HL-60/S4 treated with retinoic acid at 250 ng/mL for 4 days and 3 days (cell line): Measurements from ENCODE around the gene MAPK8.

ENCODE experiments used
- in situ Hi-C: fragments of 300-500 bp; cut with MboI; formaldehyde crosslinking; loops from 2 replicates; pipeline ENCODE4 v1.7.0; 2022; ENCODE audit warnings: low sequenced_read_pairs

The MAPK8 gene

GRCh38 chr10:48459270-48460150 lies 153.0 kb downstream of the MAPK8 start:
- in situ Hi-C loops = no loop called here

- in situ Hi-C loops = no loop called here
Measured at GRCh38 chr10:48460182-48460581, 153.7 kb downstream of the MAPK8 start.

- in situ Hi-C loops = no loop called here
Measured at GRCh38 chr10:48461623-48462481, 155.4 kb downstream of the MAPK8 start.

- in situ Hi-C loops = no loop called here
Measured at GRCh38 chr10:48462482-48463020, 156.1 kb downstream of the MAPK8 start.

- in situ Hi-C loops = no loop called here
Measured at GRCh38 chr10:48463318-48464003, 157.0 kb downstream of the MAPK8 start.

GRCh38 chr10:48464121-48464870 lies 157.8 kb downstream of the MAPK8 start:
- in situ Hi-C loops = no loop called here

GRCh38 chr10:48464871-48465736 lies 158.6 kb downstream of the MAPK8 start:
- in situ Hi-C loops = no loop called here

- in situ Hi-C loops = no loop called here
Measured at GRCh38 chr10:48465860-48466521, 159.5 kb downstream of the MAPK8 start.

GRCh38 chr10:48466611-48467240 lies 160.2 kb downstream of the MAPK8 start:
- in situ Hi-C loops = no loop called here

GRCh38 chr10:48467669-48468068 lies 161.2 kb downstream of the MAPK8 start:
- in situ Hi-C loops = no loop called here

- in situ Hi-C loops = no loop called here
Measured at GRCh38 chr10:48468130-48468790, 161.8 kb downstream of the MAPK8 start.

- in situ Hi-C loops = no loop called here
Measured at GRCh38 chr10:48468866-48469511, 162.5 kb downstream of the MAPK8 start.

GRCh38 chr10:48469516-48470020 lies 163.1 kb downstream of the MAPK8 start:
- in situ Hi-C loops = no loop called here

- in situ Hi-C loops = no loop called here
Measured at GRCh38 chr10:48470115-48470892, 163.8 kb downstream of the MAPK8 start.

- in situ Hi-C loops = no loop called here
Measured at GRCh38 chr10:48470893-48471805, 164.7 kb downstream of the MAPK8 start.
